Measurements from ENCODE around the gene MMP24. TPM values are rescaled to one million over a fixed set of nuclear protein-coding genes. Genes with fewer than 3 reads are reported as not detected.

The MMP24 gene
- total RNA-seq, 1 experiment from 2014 or later: 13.0 TPM

DNA sequence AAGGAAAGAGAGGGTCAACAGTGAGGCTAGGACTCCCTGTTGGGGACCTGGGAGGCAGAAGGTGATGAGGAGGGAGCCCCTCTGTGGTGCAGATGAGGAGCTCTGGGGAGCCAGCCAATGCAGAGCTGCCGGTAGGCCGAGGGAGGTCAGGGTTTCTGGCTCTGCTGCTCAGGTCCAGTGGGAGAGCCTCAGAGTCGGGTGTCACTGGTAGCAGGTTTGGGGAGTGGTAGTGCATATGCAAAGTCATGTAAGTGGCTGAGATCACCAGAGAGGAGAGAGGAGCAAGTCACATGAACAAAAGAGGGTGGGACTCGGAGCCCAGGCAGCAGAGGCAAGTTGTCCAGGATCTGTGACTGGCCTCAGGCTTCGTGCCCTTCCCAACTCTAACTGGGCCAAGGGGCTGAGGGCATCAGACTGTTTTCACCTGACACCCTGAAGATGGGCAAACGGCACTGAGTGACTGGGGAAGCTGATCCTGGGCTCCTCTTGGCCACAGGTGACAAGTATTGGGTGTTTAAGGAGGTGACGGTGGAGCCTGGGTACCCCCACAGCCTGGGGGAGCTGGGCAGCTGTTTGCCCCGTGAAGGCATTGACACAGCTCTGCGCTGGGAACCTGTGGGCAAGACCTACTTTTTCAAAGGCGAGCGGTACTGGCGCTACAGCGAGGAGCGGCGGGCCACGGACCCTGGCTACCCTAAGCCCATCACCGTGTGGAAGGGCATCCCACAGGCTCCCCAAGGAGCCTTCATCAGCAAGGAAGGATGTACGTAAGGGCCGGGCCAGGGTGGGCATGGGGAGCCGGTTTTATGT is 44.8 kb downstream of the MMP24 start:
- ChIA-PET POLR2A (interaction anchor here (1.0 kb wide), 1 partner anchor 13 kb away, joined by 3 read pairs; the partner anchor contains the start of gene EIF6), CTCF (interaction anchor here (1.1 to 9.0 kb wide), 4 partner anchors 63 to 175 kb away, joined by 3 to 354 read pairs (median 28); partner anchors contain the start of gene EDEM2)
- peak in 1 of 2 experiments; percentile 57 for DNase-seq
- peaks cover 4% of the 10 kb centered on the region for H3K4me1 ChIP-seq
- peaks cover 13% of the 10 kb centered on the region for H3K4me1 Mint-ChIP-seq (ENCODE audit: low read depth, unreplicated experiment)
- TF ChIP-seq CTCF (IDR thresholded peaks at IDR 0.05; ENCODE audit: insufficient read depth in 1 of 2, low read depth in 1 of 2, low read length in 1 of 2, severe bottlenecking in 1 of 2, unreplicated experiment in 1 of 2): no peak
- no peaks in the 10 kb centered on the region for H3K9me3 ChIP-seq
- no peaks in the 10 kb centered on the region for H3K27me3 Mint-ChIP-seq (ENCODE audit: insufficient read depth, unreplicated experiment)
- H3K36me3 ChIP-seq (ENCODE audit: control insufficient read depth, insufficient read depth, low read length): no peaks in the 10 kb centered on the region; the same call in 1 of the 2 replicates
- H3K4me3 ChIP-seq (ENCODE audit: low read depth, low read length): no peak overlapping the region
- BruUV-seq (replicated peaks): no TSS peak
- H3K27me3 ChIP-seq (replicated peaks; ENCODE audit: control insufficient read depth, insufficient read depth, low read length): no peaks in the 10 kb centered on the region
- intact Hi-C loops (cut with micrococcal nuclease; ENCODE audit: unreplicated experiment): no loop called here
- peaks cover 29% of the 10 kb centered on the region for H3K36me3 Mint-ChIP-seq (ENCODE audit: insufficient read depth, unreplicated experiment)
- H3K4me3 Mint-ChIP-seq (ENCODE audit: unreplicated experiment): no peak overlapping the region
- peak overlapping the region; percentile 30 for H3K27ac Mint-ChIP-seq (ENCODE audit: unreplicated experiment)
- no peaks in the 10 kb centered on the region for H3K9me3 Mint-ChIP-seq (ENCODE audit: unreplicated experiment)

- no TSS peak for BruUV-seq (replicated peaks)
- intact Hi-C loops (cut with micrococcal nuclease; ENCODE audit: unreplicated experiment): no loop called here
- Mint-ChIP-seq H3K27ac (ENCODE audit: unreplicated experiment) (no peak overlapping the region), H3K4me1 (ENCODE audit: low read depth, unreplicated experiment) (peaks cover 7% of the 10 kb centered on the region), H3K4me3 (ENCODE audit: unreplicated experiment) (no peak overlapping the region), H3K27me3 (ENCODE audit: insufficient read depth, unreplicated experiment) (no peaks in the 10 kb centered on the region), H3K9me3 (ENCODE audit: unreplicated experiment) (no peaks in the 10 kb centered on the region), H3K36me3 (ENCODE audit: insufficient read depth, unreplicated experiment) (peaks cover 30% of the 10 kb centered on the region)
- H3K9me3 ChIP-seq: no peaks in the 10 kb centered on the region
- no peak for TF ChIP-seq CTCF (IDR thresholded peaks at IDR 0.05; ENCODE audit: insufficient read depth in 1 of 2, low read depth in 1 of 2, low read length in 1 of 2, severe bottlenecking in 1 of 2, unreplicated experiment in 1 of 2)
- DNase-seq: no peak
- H3K36me3 ChIP-seq (ENCODE audit: control insufficient read depth, insufficient read depth, low read length): no peaks in the 10 kb centered on the region; the same call in 1 of the 2 replicates
- ChIA-PET POLR2A (no interaction called here), CTCF (interaction anchor here (0.7 to 4.7 kb wide), 3 partner anchors 127 to 396 kb away, joined by 3 to 45 read pairs (median 12); no protein-coding TSS in a partner anchor)
- H3K27me3 ChIP-seq (replicated peaks; ENCODE audit: control insufficient read depth, insufficient read depth, low read length): no peaks in the 10 kb centered on the region
- no peak overlapping the region for H3K4me3 ChIP-seq (ENCODE audit: low read depth, low read length)
- H3K4me1 ChIP-seq: peaks cover 4% of the 10 kb centered on the region
These were observed 45.4 kb downstream of the MMP24 start for GRCh38 chr20:35271904-35272303.

DNA sequence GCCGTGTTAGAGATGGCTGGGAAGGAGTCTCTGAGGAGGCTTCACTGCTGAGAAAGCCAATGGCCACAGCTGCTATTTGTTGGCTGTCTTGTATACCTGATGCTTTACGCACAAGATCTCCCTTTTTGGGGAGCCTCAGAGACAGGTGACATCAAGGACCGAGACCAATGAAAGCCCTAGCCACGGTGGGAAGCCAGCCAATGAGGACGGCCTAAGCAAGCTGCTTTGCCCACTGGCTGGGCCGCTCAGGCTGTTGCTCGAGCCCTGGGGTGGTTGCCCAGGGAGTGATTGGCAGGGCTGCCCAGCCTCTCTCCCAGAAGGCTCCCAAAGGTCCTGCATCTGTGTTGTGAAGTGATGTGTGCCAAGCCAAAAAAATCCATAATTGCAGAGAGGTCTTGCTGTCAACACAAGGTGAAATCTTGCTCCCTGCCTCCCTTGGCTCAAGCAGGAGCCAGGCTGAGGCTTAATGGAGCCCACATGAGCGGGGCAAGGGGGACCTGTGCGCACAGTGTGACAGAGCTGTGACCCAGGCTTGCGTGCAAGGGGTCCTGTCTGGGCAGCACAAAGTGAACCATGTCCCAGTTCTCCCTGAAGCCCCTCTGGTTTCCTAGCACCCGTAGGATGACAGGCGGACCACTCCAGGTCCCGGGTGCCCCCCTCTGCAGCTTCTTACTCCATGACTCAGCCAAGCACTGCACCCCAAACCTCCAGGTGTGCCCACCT is 47.1 kb downstream of the MMP24 start:
- Histone ChIP-seq H3K4me1 (peaks cover 8% of the 10 kb centered on the region), H3K27me3 (replicated peaks; ENCODE audit: control insufficient read depth, insufficient read depth, low read length) (no peaks in the 10 kb centered on the region), H3K36me3 (ENCODE audit: control insufficient read depth, insufficient read depth, low read length) (no peaks in the 10 kb centered on the region; the same call in 1 of the 2 replicates), H3K9me3 (no peaks in the 10 kb centered on the region), H3K4me3 (ENCODE audit: low read depth, low read length) (no peak overlapping the region)
- Mint-ChIP-seq H3K27ac (ENCODE audit: unreplicated experiment) (no peak overlapping the region), H3K4me3 (ENCODE audit: unreplicated experiment) (no peak overlapping the region), H3K36me3 (ENCODE audit: insufficient read depth, unreplicated experiment) (peaks cover 47% of the 10 kb centered on the region), H3K4me1 (ENCODE audit: low read depth, unreplicated experiment) (no peaks in the 10 kb centered on the region), H3K27me3 (ENCODE audit: insufficient read depth, unreplicated experiment) (no peaks in the 10 kb centered on the region), H3K9me3 (ENCODE audit: unreplicated experiment) (no peaks in the 10 kb centered on the region)
- POLR2A ChIA-PET: interaction anchor here (0.6 to 1.4 kb wide), 4 partner anchors 10 to 129 kb away, joined by 3 to 5 read pairs (median 4); no protein-coding TSS in a partner anchor
- intact Hi-C loops (cut with micrococcal nuclease; ENCODE audit: unreplicated experiment): no loop called here
- BruUV-seq (replicated peaks): no TSS peak
- DNase-seq: no peak
- no peak for TF ChIP-seq CTCF (IDR thresholded peaks at IDR 0.05; ENCODE audit: insufficient read depth in 1 of 2, low read depth in 1 of 2, low read length in 1 of 2, severe bottlenecking in 1 of 2, unreplicated experiment in 1 of 2)
- CTCF ChIA-PET: interaction anchor here (0.6 to 2.3 kb wide), 3 partner anchors 10 to 255 kb away, joined by 4 to 12 read pairs (median 4); partner anchors contain the start of gene EIF6

All from Caco-2 (cell line).